Measurements from ENCODE around the gene BOC. TPM values are rescaled to one million over a fixed set of nuclear protein-coding genes. Genes with fewer than 3 reads are reported as not detected.

BOC gene
- total and polyA plus RNA-seq, 10 of the 15 experiments (the other 5 are each of a cell fraction or from before 2014, with no cell fraction given) = 0.18 TPM; not detected in 9

GRCh38 chr3:113285741-113286140, 74.4 kb downstream of the BOC start (continued):
- TF ChIP-seq, protein P1, sequence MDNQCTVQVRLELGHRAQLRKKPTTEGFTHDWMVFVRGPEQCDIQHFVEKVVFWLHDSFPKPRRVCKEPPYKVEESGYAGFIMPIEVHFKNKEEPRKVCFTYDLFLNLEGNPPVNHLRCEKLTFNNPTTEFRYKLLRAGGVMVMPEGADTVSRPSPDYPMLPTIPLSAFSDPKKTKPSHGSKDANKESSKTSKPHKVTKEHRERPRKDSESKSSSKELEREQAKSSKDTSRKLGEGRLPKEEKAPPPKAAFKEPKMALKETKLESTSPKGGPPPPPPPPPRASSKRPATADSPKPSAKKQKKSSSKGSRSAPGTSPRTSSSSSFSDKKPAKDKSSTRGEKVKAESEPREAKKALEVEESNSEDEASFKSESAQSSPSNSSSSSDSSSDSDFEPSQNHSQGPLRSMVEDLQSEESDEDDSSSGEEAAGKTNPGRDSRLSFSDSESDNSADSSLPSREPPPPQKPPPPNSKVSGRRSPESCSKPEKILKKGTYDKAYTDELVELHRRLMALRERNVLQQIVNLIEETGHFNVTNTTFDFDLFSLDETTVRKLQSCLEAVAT (IDR thresholded peaks at IDR 0.05) = no peak
- TF ChIP-seq REST (IDR thresholded peaks at IDR 0.05; ENCODE audit: low read depth, low read length) (no peak), CBX3 (IDR thresholded peaks at IDR 0.05; ENCODE audit: borderline replicate concordance, low read depth) (no peak), NBN (IDR thresholded peaks at IDR 0.05) (no peak), FOXM1 (IDR thresholded peaks at IDR 0.05; ENCODE audit: low read depth, low read length) (no peak), NFXL1 (IDR thresholded peaks at IDR 0.05; ENCODE audit: borderline replicate concordance) (no peak), KLF5 (IDR thresholded peaks at IDR 0.05; ENCODE audit: partially characterized antibody) (no peak), PRDM15 (CRISPR knock-in tag; IDR thresholded peaks at IDR 0.05) (no peak), ASH2L (IDR thresholded peaks at IDR 0.05; ENCODE audit: borderline replicate concordance, low read depth) (no peak)
- TF ChIP-seq, protein P2, sequence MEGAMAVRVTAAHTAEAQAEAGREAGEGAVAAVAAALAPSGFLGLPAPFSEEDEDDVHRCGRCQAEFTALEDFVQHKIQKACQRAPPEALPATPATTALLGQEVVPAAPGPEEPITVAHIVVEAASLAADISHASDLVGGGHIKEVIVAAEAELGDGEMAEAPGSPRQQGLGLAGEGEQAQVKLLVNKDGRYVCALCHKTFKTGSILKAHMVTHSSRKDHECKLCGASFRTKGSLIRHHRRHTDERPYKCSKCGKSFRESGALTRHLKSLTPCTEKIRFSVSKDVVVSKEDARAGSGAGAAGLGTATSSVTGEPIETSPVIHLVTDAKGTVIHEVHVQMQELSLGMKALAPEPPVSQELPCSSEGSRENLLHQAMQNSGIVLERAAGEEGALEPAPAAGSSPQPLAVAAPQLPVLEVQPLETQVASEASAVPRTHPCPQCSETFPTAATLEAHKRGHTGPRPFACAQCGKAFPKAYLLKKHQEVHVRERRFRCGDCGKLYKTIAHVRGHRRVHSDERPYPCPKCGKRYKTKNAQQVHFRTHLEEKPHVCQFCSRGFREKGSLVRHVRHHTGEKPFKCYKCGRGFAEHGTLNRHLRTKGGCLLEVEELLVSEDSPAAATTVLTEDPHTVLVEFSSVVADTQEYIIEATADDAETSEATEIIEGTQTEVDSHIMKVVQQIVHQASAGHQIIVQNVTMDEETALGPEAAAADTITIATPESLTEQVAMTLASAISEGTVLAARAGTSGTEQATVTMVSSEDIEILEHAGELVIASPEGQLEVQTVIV (IDR thresholded peaks at IDR 0.05; ENCODE audit: borderline replicate concordance, partially characterized antibody) = no peak

Measured in GM12878 (cell line).